ENCODE data around the gene PARPBP.
"Not testable (repeated sequence)": the region's sequence is repeated elsewhere in the genome, so short reads cannot be mapped to it uniquely, and the experiment has no call there.

PARPBP gene

DNA sequence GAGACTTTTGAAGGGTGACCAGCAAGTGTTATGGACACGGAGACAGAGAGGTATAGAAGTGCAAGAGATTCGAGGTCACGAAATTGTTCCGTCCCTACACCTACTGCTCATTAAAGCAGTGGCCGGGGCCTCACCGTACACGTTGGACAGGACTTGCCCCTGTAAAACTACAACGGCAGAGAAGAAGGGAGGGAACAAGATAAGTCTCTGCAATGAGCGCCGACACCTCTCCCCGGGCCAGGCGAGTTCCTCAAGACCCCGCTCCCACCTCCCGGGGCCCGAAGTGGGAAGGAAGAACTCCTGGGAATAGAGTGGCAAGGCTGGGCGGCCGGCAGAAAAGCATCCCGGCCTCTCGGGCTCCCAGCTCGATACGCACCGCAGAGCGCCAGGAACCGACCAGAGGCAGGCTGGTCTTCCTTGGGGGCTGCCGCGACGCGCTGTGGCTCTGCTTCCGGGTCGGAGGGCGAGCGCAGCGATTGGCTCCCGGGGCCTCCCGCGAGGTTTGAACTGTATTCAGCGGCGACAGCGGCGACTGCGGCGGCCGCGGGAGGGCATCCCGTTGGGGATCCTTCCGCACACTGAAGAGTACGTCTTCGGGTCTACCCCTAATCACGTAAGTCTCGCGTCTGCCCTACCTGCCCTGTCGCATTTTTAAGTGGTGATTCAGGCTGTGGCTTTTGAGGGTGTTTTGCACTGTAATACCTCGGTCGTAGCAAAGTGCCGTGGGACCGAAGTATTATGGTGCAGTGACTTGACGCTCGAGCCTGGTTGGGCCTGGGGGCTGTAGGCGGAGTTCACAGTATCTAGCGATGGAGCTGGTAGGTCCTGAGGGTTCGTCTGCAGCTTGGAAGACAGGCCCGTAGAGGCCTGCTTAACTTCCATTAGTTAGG lies at the start of gene PARPBP, which contains the start of gene NUP37:
TSS of gene PARPBP (plus strand) at position 510 of the 890 bp plus-strand sequence. CDS start 3,706 bp downstream, outside the sequence.
TSS of gene NUP37 (minus strand) at position 441 of the 890 bp plus-strand sequence. CDS start 1,596 bp downstream, outside the sequence.
- peak; percentile 3 for TF ChIP-seq CTCF (IDR thresholded peaks at IDR 0.05; ENCODE audit: control extremely low read depth, extremely low read depth, low read depth, missing control alignments)
- CTCF ChIA-PET, result interaction anchor here (1.2 to 2.0 kb wide), 3 partner anchors 23 to 620 kb away, joined by 3 to 7 read pairs (median 4); no protein-coding TSS in a partner anchor
- POLR2A ChIA-PET, result no interaction called here
- DNase-seq (ENCODE audit: extremely low spot score), result peak; percentile 93

GRCh38 chr12:102072092-102072491 lies 47.9 kb upstream of the PARPBP start:
- DNase-seq (ENCODE audit: extremely low spot score); POLR2A ChIA-PET; CTCF ChIA-PET: not testable (repeated sequence)

DNA sequence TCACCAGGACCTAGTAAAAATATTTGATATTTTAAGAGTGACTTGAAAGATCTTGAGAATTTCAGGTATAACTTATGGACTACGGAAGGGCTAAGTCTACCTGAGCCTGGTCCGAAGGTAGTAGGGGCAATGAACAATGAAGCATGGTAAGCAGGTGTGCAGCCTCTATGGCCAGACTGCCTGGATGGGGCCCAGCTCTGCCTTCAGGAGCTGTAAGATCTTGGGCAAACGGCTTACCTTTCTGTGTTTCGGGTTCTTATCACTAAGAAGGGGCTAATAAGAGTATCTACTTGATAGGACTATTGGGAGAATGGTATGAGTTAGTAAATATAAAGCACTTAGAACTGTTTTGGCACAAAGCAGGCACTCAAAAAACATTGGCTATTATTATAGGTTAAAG lies 39.1 kb upstream of the PARPBP start:
- DNase-seq (ENCODE audit: extremely low spot score), result no peak
- ChIA-PET POLR2A (interaction anchor here (0.6 kb wide), 2 partner anchors 12 to 145 kb away, joined by 3 read pairs; no protein-coding TSS in a partner anchor), CTCF (no interaction called here)
- no peak for TF ChIP-seq CTCF (IDR thresholded peaks at IDR 0.05; ENCODE audit: control extremely low read depth, extremely low read depth, low read depth, missing control alignments)

- CTCF ChIA-PET; DNase-seq (ENCODE audit: extremely low spot score); POLR2A ChIA-PET: not testable (repeated sequence)
Measured at GRCh38 chr12:102089228-102089835, 30.7 kb upstream of the PARPBP start.

- CTCF ChIA-PET, result interaction anchor here (0.9 to 2.0 kb wide), 3 partner anchors 9 to 30 kb away, joined by 3 to 4 read pairs (median 4); no protein-coding TSS in a partner anchor
- TF ChIP-seq CTCF (IDR thresholded peaks at IDR 0.05; ENCODE audit: control extremely low read depth, extremely low read depth, low read depth, missing control alignments), result no peak
- no peak for DNase-seq (ENCODE audit: extremely low spot score)
- POLR2A ChIA-PET, result no interaction called here
Measured at GRCh38 chr12:102093319-102093718, 26.7 kb upstream of the PARPBP start.

DNA sequence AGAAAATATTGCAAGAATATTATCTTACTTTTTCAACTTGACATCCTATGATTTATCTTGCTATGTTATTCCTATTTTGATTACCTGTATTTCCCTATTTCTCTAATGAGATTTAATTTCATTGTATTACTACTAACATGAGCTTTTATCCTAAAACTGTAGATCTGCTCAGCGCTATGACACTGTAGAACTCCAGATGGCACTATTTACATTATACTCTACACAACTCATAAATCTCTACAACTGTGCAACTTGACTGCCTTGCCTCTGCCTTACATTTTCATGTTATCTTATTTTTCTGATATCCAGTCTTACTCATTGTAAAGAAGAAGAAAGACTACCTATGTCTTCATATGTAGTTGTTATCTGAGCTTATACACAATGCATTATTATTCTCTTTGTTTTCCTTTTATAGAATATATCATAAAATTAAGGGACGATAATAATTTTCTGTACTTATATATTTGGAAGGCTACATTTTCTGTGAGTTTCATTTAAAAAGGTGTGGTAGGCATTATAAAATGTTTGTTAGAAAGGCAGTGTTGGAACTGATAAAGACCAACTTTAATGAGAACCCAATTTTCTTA lies 24.2 kb upstream of the PARPBP start:
- ChIA-PET CTCF (interaction anchor here (0.6 to 2.0 kb wide), 33 partner anchors 9 to 721 kb away, joined by 3 to 10 read pairs (median 4); partner anchors contain the start of genes IGF1, NUP37 and PARPBP), POLR2A (no interaction called here)

More for the DNA sequence above, 24.2 kb upstream of the PARPBP start:
- no peak for DNase-seq (ENCODE audit: extremely low spot score)
- peak; percentile 65 for TF ChIP-seq CTCF (IDR thresholded peaks at IDR 0.05; ENCODE audit: control extremely low read depth, extremely low read depth, low read depth, missing control alignments)

Data from GM10248 (cell line).